ENCODE results near the gene HPSE. TPM values are rescaled to one million over a fixed set of nuclear protein-coding genes. Genes with fewer than 3 reads are reported as not detected.

HPSE gene
- total and polyA plus RNA-seq, 7 donors, result 0.06 to 0.64 (median 0.34) TPM

GRCh38 chr4:83261307-83261706 is 73.3 kb downstream of the HPSE start:
- Histone ChIP-seq H3K36me3 (ENCODE audit: insufficient read depth in 1 of 2, low read depth in 1 of 2) (peaks cover 4 to 49% of the 10 kb centered on the region in 2 donors), H3K4me3 (no peak overlapping the region), H3K9me3 (no peaks in the 10 kb centered on the region), H3K27me3 (ENCODE audit: insufficient read depth in 3 of 3, low read length in 2 of 3) (no peaks in the 10 kb centered on the region), H3K27ac (no peak overlapping the region), H3K4me1 (peaks cover 15% of the 10 kb centered on the region)
- ATAC-seq (peak in 3 of 4 donors; percentile 31 to 54 (median 49)), DNase-seq (no peak)
- intact Hi-C loops (cut with DNase I), result loop anchor here (2.0 to 5.0 kb wide), 3 partner anchors 189 to 799 kb away; no protein-coding TSS in a partner anchor
- 54 to 65% (median 57%) methylated on average over 5 of the region's 5 CpGs for WGBS, 3 donors
- TF ChIP-seq CTCF (IDR thresholded peaks at IDR 0.05), result no peak

GRCh38 chr4:83259586-83259985 is 75.1 kb downstream of the HPSE start:
- intact Hi-C loops (cut with DNase I), result loop anchor here in 1 of 2 donors (10.0 kb wide), 1 partner anchor 185 kb away; no protein-coding TSS in a partner anchor

GRCh38 chr4:83258461-83258860 is 76.2 kb downstream of the HPSE start:
- DNase-seq, result no peak
- Histone ChIP-seq H3K36me3 (ENCODE audit: insufficient read depth in 1 of 2, low read depth in 1 of 2) (peaks cover 0 to 21% of the 10 kb centered on the region in 2 donors), H3K4me1 (peaks cover 18% of the 10 kb centered on the region), H3K9me3 (no peaks in the 10 kb centered on the region), H3K4me3 (no peak overlapping the region), H3K27me3 (ENCODE audit: insufficient read depth in 3 of 3, low read length in 2 of 3) (no peaks in the 10 kb centered on the region), H3K27ac (no peak overlapping the region)
- intact Hi-C loops (cut with DNase I), result loop anchor here in 1 of 2 donors (10.0 kb wide), 1 partner anchor 184 kb away; no protein-coding TSS in a partner anchor
- ATAC-seq, result no peak
- no peak for TF ChIP-seq CTCF (IDR thresholded peaks at IDR 0.05)

More at GRCh38 chr4:83259586-83259985, 75.1 kb downstream of the HPSE start:
- peaks cover 18% of the 10 kb centered on the region for H3K4me1 ChIP-seq
- H3K9me3 ChIP-seq, result no peaks in the 10 kb centered on the region
- WGBS, 3 donors, result 93 to 99% (median 98%) methylated on average over 1 of the region's 1 CpG
- no peaks in the 10 kb centered on the region for H3K27me3 ChIP-seq (ENCODE audit: insufficient read depth in 3 of 3, low read length in 2 of 3)
- no peak for TF ChIP-seq CTCF (IDR thresholded peaks at IDR 0.05)
- H3K27ac ChIP-seq, result no peak overlapping the region
- no peak for DNase-seq
- peak; percentile 61 to 86 (median 70) for ATAC-seq
- H3K4me3 ChIP-seq, result no peak overlapping the region
- H3K36me3 ChIP-seq (ENCODE audit: insufficient read depth in 1 of 2, low read depth in 1 of 2), result peaks cover under 1 to 32% of the 10 kb centered on the region in 2 donors

GRCh38 chr4:83257811-83258210 is 76.8 kb downstream of the HPSE start:
- no peak for TF ChIP-seq CTCF (IDR thresholded peaks at IDR 0.05)
- Histone ChIP-seq H3K27ac (no peak overlapping the region), H3K4me3 (no peak overlapping the region), H3K9me3 (no peaks in the 10 kb centered on the region), H3K4me1 (peaks cover 18% of the 10 kb centered on the region), H3K36me3 (ENCODE audit: insufficient read depth in 1 of 2, low read depth in 1 of 2) (peaks cover 0 to 14% of the 10 kb centered on the region in 2 donors), H3K27me3 (ENCODE audit: insufficient read depth in 3 of 3, low read length in 2 of 3) (no peaks in the 10 kb centered on the region)
- intact Hi-C loops (cut with DNase I), result loop anchor here in 1 of 2 donors (10.0 kb wide), 1 partner anchor 183 kb away; no protein-coding TSS in a partner anchor
- WGBS, 3 donors, result 85 to 94% (median 85%) methylated on average over 7 of the region's 7 CpGs
- ATAC-seq (no peak), DNase-seq (no peak)

GRCh38 chr4:83255584-83255983 is 79.1 kb downstream of the HPSE start:
- H3K9me3 ChIP-seq, result no peaks in the 10 kb centered on the region
- 56 to 64% (median 63%) methylated on average over 1 of the region's 1 CpG for WGBS, 3 donors
- H3K4me3 ChIP-seq, result no peak overlapping the region
- ATAC-seq (no peak), DNase-seq (no peak)
- H3K36me3 ChIP-seq (ENCODE audit: insufficient read depth in 1 of 2, low read depth in 1 of 2), result no peaks in the 10 kb centered on the region
- H3K27me3 ChIP-seq (ENCODE audit: insufficient read depth in 3 of 3, low read length in 2 of 3), result no peaks in the 10 kb centered on the region
- peaks cover 18% of the 10 kb centered on the region for H3K4me1 ChIP-seq
- no peak overlapping the region for H3K27ac ChIP-seq
- no peak for TF ChIP-seq CTCF (IDR thresholded peaks at IDR 0.05)
- intact Hi-C loops (cut with DNase I), result loop anchor here in 1 of 2 donors (10.0 kb wide), 1 partner anchor 181 kb away; no protein-coding TSS in a partner anchor

Data from psoas muscle (tissue), 8 donors.